Measurements from ENCODE around the gene SLC26A2. TPM values are rescaled to one million over a fixed set of nuclear protein-coding genes. Genes with fewer than 3 reads are reported as not detected.

Gene SLC26A2
- total and polyA plus RNA-seq, 2 experiments from 2014 or later: 45.7 to 160 TPM

DNA sequence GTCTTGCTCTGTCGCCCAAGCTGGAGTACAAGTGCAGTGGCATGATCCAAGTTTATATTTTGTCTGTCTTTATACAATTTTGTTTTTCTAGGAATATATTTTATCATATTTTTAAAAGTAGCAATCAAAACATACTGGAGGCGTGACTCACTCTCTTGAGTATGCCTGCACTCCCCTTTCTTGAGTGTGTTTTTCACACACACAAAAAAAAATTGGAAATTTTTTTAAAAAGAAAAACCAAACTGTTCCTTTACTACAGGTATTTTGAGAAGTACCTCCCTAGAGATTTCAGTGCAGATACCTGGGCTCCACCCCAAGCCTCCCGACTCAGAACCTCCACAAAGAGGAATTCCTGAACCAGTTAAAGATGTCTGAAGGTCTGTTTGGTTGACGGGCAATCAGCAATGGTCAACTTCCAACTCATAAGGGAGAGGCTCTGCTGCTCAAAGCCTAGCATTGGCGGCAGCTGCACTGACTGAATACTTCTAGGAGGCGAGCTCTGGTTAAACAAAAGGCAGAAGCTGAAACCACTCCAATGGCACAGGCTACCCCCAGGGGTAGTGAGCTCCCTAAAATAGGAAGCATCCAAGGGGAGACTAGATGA is 43.4 kb upstream of the SLC26A2 start:
- Histone ChIP-seq H3K27ac (peak overlapping the region; percentile 57), H3K9me3 (ENCODE audit: low read depth) (no peaks in the 10 kb centered on the region), H3K4me3 (no peak overlapping the region), H3K36me3 (replicated peaks; ENCODE audit: insufficient read depth, low read depth) (no peaks in the 10 kb centered on the region), H3K4me2 (no peak overlapping the region), H3K4me1 (ENCODE audit: insufficient read depth) (peaks cover 25% of the 10 kb centered on the region), H2AFZ (no peak overlapping the region), H3K9me2 (replicated peaks; ENCODE audit: insufficient read depth) (no peaks in the 10 kb centered on the region), H4K20me1 (ENCODE audit: insufficient read depth, poor library complexity, severe bottlenecking) (no peaks in the 10 kb centered on the region), H3K27me3 (no peaks in the 10 kb centered on the region), H3K79me2 (no peaks in the 10 kb centered on the region)
- WGBS (ENCODE audit: low lambda C conversion rate, missing lambda C conversion rate): 86% methylated on average over 6 of the region's 6 CpGs
- TF ChIP-seq EZH2phosphoT487 (IDR thresholded peaks at IDR 0.05; ENCODE audit: low read depth, severe bottlenecking, unreplicated experiment): no peak
- DNase-seq (ENCODE audit: low spot score): no peak

DNA sequence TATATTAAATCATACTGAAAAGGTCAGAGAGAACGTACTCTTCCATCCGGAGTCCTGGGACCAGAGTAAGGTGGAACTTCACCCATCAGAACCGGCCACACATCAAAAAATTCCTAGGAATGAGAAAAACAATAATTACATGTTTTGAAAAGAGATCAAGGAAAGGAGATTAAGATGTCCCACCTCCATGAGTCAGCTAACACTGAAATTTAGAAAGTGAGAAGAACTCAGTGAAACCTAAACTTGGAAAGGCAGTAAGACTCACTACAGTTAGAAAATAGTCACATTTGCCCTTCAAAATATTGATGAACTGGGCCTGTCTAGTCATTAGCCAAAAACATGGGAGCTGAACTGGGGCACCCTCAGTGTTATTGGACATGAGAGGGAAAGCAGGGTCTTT is 39.0 kb upstream of the SLC26A2 start:
- WGBS (ENCODE audit: low lambda C conversion rate, missing lambda C conversion rate): 89% methylated on average over 3 of the region's 3 CpGs
- DNase-seq (ENCODE audit: low spot score): no peak
- H3K4me3 ChIP-seq: no peak overlapping the region

DNA sequence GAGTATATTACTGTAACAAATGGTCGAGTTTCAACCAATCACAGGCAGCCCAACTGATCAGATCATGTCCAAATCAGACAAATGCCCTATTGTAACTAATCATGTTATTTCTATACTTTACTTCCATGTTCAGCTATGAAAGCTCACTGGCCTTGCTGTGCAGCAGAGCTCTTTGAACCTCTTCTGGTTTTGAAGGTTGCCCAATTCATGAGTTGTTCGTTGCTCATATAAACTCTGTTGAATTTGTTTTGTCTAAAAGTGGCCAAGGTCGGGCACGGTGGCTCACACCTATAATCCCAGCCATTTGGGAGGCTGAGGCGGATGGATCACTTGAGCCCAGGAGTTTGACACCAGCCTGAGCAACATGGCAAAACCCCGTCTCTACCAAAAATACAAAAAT is 37.6 kb upstream of the SLC26A2 start:
- Histone ChIP-seq H3K4me3 (no peak overlapping the region), H3K27me3 (no peaks in the 10 kb centered on the region), H3K36me3 (replicated peaks; ENCODE audit: insufficient read depth, low read depth) (no peaks in the 10 kb centered on the region), H2AFZ (no peak overlapping the region), H3K4me1 (ENCODE audit: insufficient read depth) (no peaks in the 10 kb centered on the region), H3K4me2 (no peak overlapping the region), H4K20me1 (ENCODE audit: insufficient read depth, poor library complexity, severe bottlenecking) (no peaks in the 10 kb centered on the region), H3K9me2 (replicated peaks; ENCODE audit: insufficient read depth) (no peaks in the 10 kb centered on the region), H3K79me2 (no peaks in the 10 kb centered on the region), H3K9me3 (ENCODE audit: low read depth) (no peaks in the 10 kb centered on the region), H3K27ac (no peak overlapping the region)
- TF ChIP-seq, protein P1, sequence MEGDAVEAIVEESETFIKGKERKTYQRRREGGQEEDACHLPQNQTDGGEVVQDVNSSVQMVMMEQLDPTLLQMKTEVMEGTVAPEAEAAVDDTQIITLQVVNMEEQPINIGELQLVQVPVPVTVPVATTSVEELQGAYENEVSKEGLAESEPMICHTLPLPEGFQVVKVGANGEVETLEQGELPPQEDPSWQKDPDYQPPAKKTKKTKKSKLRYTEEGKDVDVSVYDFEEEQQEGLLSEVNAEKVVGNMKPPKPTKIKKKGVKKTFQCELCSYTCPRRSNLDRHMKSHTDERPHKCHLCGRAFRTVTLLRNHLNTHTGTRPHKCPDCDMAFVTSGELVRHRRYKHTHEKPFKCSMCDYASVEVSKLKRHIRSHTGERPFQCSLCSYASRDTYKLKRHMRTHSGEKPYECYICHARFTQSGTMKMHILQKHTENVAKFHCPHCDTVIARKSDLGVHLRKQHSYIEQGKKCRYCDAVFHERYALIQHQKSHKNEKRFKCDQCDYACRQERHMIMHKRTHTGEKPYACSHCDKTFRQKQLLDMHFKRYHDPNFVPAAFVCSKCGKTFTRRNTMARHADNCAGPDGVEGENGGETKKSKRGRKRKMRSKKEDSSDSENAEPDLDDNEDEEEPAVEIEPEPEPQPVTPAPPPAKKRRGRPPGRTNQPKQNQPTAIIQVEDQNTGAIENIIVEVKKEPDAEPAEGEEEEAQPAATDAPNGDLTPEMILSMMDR (IDR thresholded peaks at IDR 0.05; ENCODE audit: poor library complexity): no peak
- no peak for TF ChIP-seq EZH2phosphoT487 (IDR thresholded peaks at IDR 0.05; ENCODE audit: low read depth, severe bottlenecking, unreplicated experiment)
- no peak for TF ChIP-seq EZH2 (IDR thresholded peaks at IDR 0.05; ENCODE audit: borderline replicate concordance)
- no peak for DNase-seq (ENCODE audit: low spot score)
- WGBS (ENCODE audit: low lambda C conversion rate, missing lambda C conversion rate): 95% methylated on average over 6 of the region's 6 CpGs

More for the DNA sequence above, 39.0 kb upstream of the SLC26A2 start:
- Histone ChIP-seq H3K27me3 (no peaks in the 10 kb centered on the region), H3K9me2 (replicated peaks; ENCODE audit: insufficient read depth) (no peaks in the 10 kb centered on the region), H3K36me3 (replicated peaks; ENCODE audit: insufficient read depth, low read depth) (no peaks in the 10 kb centered on the region), H3K4me1 (ENCODE audit: insufficient read depth) (no peaks in the 10 kb centered on the region), H3K9me3 (ENCODE audit: low read depth) (no peaks in the 10 kb centered on the region), H3K4me2 (no peak overlapping the region), H3K79me2 (no peaks in the 10 kb centered on the region), H4K20me1 (ENCODE audit: insufficient read depth, poor library complexity, severe bottlenecking) (no peaks in the 10 kb centered on the region), H3K27ac (no peak overlapping the region), H2AFZ (no peak overlapping the region)
- TF ChIP-seq EZH2phosphoT487 (IDR thresholded peaks at IDR 0.05; ENCODE audit: low read depth, severe bottlenecking, unreplicated experiment) (no peak), EZH2 (IDR thresholded peaks at IDR 0.05; ENCODE audit: borderline replicate concordance) (no peak)
- TF ChIP-seq, protein P1 (IDR thresholded peaks at IDR 0.05; ENCODE audit: poor library complexity): no peak

DNA sequence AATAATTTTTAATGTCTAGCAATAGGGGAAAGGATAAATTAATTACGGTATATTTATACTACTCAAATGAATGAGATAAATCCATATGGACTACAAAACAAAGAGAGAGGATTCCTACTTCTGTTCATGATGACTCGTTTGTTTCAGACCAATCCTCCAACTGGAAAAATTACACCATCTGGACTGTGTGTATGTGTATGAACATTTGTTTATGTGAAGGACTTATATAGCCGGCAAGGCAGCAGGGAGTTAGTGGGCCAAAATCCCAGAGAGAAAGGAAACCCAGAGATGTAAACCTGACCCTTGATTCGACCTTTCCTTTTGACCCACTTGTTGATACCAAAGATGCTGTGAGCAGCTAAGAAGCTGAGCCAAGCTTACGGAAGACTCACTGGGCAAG is 36.1 kb upstream of the SLC26A2 start:
- TF ChIP-seq, protein P1 (IDR thresholded peaks at IDR 0.05; ENCODE audit: poor library complexity): no peak
- TF ChIP-seq EZH2 (IDR thresholded peaks at IDR 0.05; ENCODE audit: borderline replicate concordance) (no peak), EZH2phosphoT487 (IDR thresholded peaks at IDR 0.05; ENCODE audit: low read depth, severe bottlenecking, unreplicated experiment) (no peak)
- Histone ChIP-seq H3K36me3 (replicated peaks; ENCODE audit: insufficient read depth, low read depth) (no peaks in the 10 kb centered on the region), H3K27ac (peak overlapping the region; percentile 17), H3K27me3 (no peaks in the 10 kb centered on the region), H2AFZ (no peak overlapping the region), H3K4me2 (no peak overlapping the region), H3K9me3 (ENCODE audit: low read depth) (no peaks in the 10 kb centered on the region), H4K20me1 (ENCODE audit: insufficient read depth, poor library complexity, severe bottlenecking) (no peaks in the 10 kb centered on the region), H3K9me2 (replicated peaks; ENCODE audit: insufficient read depth) (no peaks in the 10 kb centered on the region), H3K4me3 (no peak overlapping the region), H3K79me2 (no peaks in the 10 kb centered on the region), H3K4me1 (ENCODE audit: insufficient read depth) (no peaks in the 10 kb centered on the region)
- 66% methylated on average over 5 of the region's 5 CpGs for WGBS (ENCODE audit: low lambda C conversion rate, missing lambda C conversion rate)
- no peak for DNase-seq (ENCODE audit: low spot score)
